Upper lobe of right lung (tissue), 1 donor: ENCODE measurements around the gene GATA2. TPM values are rescaled to one million over a fixed set of nuclear protein-coding genes. Genes with fewer than 3 reads are reported as not detected.
A peak's percentile ranks its signal among the peaks of the same experiment; 100 is the strongest.

Source experiments
- ATAC-seq: fragments of 200-7000 bp; cut with Tn5 transposase; one replicate; pipeline ENCODE4 v1.9.1; 2020; ENCODE audit warnings: mild to moderate bottlenecking, moderate library complexity
- DNase-seq: peaks from one replicate; pipeline ENCODE4 v3.0.0-alpha.2; 2020
- H3K27ac ChIP-seq: fragments of 200-600 bp; one replicate; pipeline ENCODE4 v1.8.0; 2022
- H3K27me3 ChIP-seq: fragments of 200-600 bp; one replicate; pipeline ENCODE4 v1.8.0; 2022; ENCODE audit warnings: mild to moderate bottlenecking
- H3K36me3 ChIP-seq: fragments of 200-600 bp; one replicate; pipeline ENCODE4 v1.8.0; 2022
- H3K4me1 ChIP-seq: fragments of 200-600 bp; one replicate; pipeline ENCODE4 v1.8.0; 2022
- H3K4me3 ChIP-seq: fragments of 200-600 bp; one replicate; pipeline ENCODE4 v1.8.0; 2022; ENCODE audit warnings: mild to moderate bottlenecking
- H3K9me3 ChIP-seq: fragments of 200-600 bp; one replicate; pipeline ENCODE4 v1.8.0; 2022
- CTCF ChIP-seq: fragments of 200-600 bp; IDR thresholded peaks from one replicate; pipeline ENCODE4 v1.8.0; 2022; ENCODE audit warnings: antibody characterized with exemption
- intact Hi-C: fragments of 100-400 bp; cut with DNase I; formaldehyde crosslinking; loops from one replicate; pipeline ENCODE4 v1.11.0; 2022
- total RNA-seq: library from RNA; stranded (reverse); fragmentation: NEBNext Ultra II Directional; extraction: Animal tissue kit (Norgen Biotek cat#: 25700); gene quantifications from one replicate; pipeline ENCODE4 v1.2.1, GENCODE V29; 2021
- donor health status: DM: no; HTN: yes; CAD: no; lungs with severe emphysema.

The GATA2 gene
- total RNA-seq, 1 donor from 2014 or later = 86.6 TPM

- no peak overlapping the region for H3K27ac ChIP-seq
- no peaks in the 10 kb centered on the region for H3K36me3 ChIP-seq
- no peak overlapping the region for H3K4me3 ChIP-seq
- TF ChIP-seq CTCF = no peak
- peaks cover 9% of the 10 kb centered on the region for H3K4me1 ChIP-seq
- no peaks in the 10 kb centered on the region for H3K9me3 ChIP-seq
- intact Hi-C loops = loop anchor here (10.0 kb wide), 1 partner anchor 75 kb away; no protein-coding TSS in a partner anchor
- DNase-seq = no peak
- peaks cover 67% of the 10 kb centered on the region for H3K27me3 ChIP-seq
- no peak for ATAC-seq
These were observed 6.8 kb upstream of the GATA2 start for GRCh38 chr3:128499724-128500275.

GRCh38 chr3:128498901-128499530 lies 6.0 kb upstream of the GATA2 start:
- H3K4me3 ChIP-seq = no peak overlapping the region
- no peaks in the 10 kb centered on the region for H3K9me3 ChIP-seq
- intact Hi-C loops = loop anchor here (10.0 kb wide), 1 partner anchor 76 kb away; no protein-coding TSS in a partner anchor
- H3K27me3 ChIP-seq = peaks cover 75% of the 10 kb centered on the region
- H3K4me1 ChIP-seq = peaks cover 9% of the 10 kb centered on the region
- TF ChIP-seq CTCF = no peak
- H3K36me3 ChIP-seq = no peaks in the 10 kb centered on the region
- no peak overlapping the region for H3K27ac ChIP-seq
- DNase-seq (no peak), ATAC-seq (no peak)

- peaks cover 83% of the 10 kb centered on the region for H3K27me3 ChIP-seq
These were observed 5.2 kb upstream of the GATA2 start for GRCh38 chr3:128498127-128498626.

GRCh38 chr3:128497305-128498126 lies 4.5 kb upstream of the GATA2 start:
- no peaks in the 10 kb centered on the region for H3K36me3 ChIP-seq
- peak; percentile 79 for DNase-seq
- peaks cover 90% of the 10 kb centered on the region for H3K27me3 ChIP-seq
- peak overlapping the region; percentile 46 for H3K4me3 ChIP-seq
- intact Hi-C loops = loop anchor here (10.0 kb wide), 1 partner anchor 77 kb away; no protein-coding TSS in a partner anchor
- peak; percentile 66 for ATAC-seq
- H3K9me3 ChIP-seq = no peaks in the 10 kb centered on the region
- H3K4me1 ChIP-seq = peaks cover 9% of the 10 kb centered on the region
- no peak overlapping the region for H3K27ac ChIP-seq
- TF ChIP-seq CTCF = peak; percentile 58

More at GRCh38 chr3:128498127-128498626, 5.2 kb upstream of the GATA2 start:
- Histone ChIP-seq H3K4me1 (peaks cover 9% of the 10 kb centered on the region), H3K9me3 (no peaks in the 10 kb centered on the region), H3K27ac (no peak overlapping the region), H3K4me3 (peak overlapping the region; percentile 46), H3K36me3 (no peaks in the 10 kb centered on the region)
- DNase-seq (no peak), ATAC-seq (no peak)
- no peak for TF ChIP-seq CTCF
- intact Hi-C loops = loop anchor here (10.0 kb wide), 1 partner anchor 77 kb away; no protein-coding TSS in a partner anchor

- Histone ChIP-seq H3K4me1 (peaks cover 9% of the 10 kb centered on the region), H3K4me3 (peak overlapping the region; percentile 46), H3K27me3 (peaks cover 93% of the 10 kb centered on the region), H3K36me3 (no peaks in the 10 kb centered on the region), H3K27ac (no peak overlapping the region), H3K9me3 (no peaks in the 10 kb centered on the region)
- intact Hi-C loops = loop anchor here (10.0 kb wide), 1 partner anchor 78 kb away; no protein-coding TSS in a partner anchor
- TF ChIP-seq CTCF = no peak
- DNase-seq (no peak), ATAC-seq (peak; percentile 14)
These were observed 3.8 kb upstream of the GATA2 start for GRCh38 chr3:128496602-128497304.
